SK-MEL-5 (cell line): Measurements from ENCODE around the gene TMEM51. TPM values are rescaled to one million over a fixed set of nuclear protein-coding genes. Genes with fewer than 3 reads are reported as not detected.

ENCODE experiments used
- DNase-seq: peaks from one replicate; pipeline ENCODE4 v3.0.0-alpha.2; 2016; ENCODE audit warnings: low read depth, low spot score
- in situ Hi-C: cut with HindIII; loops from 2 replicates; pipeline ENCODE4 v1.10.0; 2016; ENCODE audit warnings: low sequenced_read_pairs, high pct_unique_total_duplicates, low pct_unique_long_range_greater_than_20kb
- total RNA-seq: library from RNA; depleted of rRNA; stranded (reverse); fragments of >200 nt; shearing (Covaris generic); gene quantifications from 2 replicates; pipeline ENCODE4 v1.2.3, GENCODE V29; 2014; rRNA removed

TMEM51 gene
- total RNA-seq, 1 experiment from 2014 or later, result 18.9 TPM

GRCh38 chr1:15262003-15262377 lies 108.4 kb downstream of the TMEM51 start:
- no peak for DNase-seq
- in situ Hi-C loops, result no loop called here

GRCh38 chr1:15262706-15263105 lies 109.2 kb downstream of the TMEM51 start:
- in situ Hi-C loops, result no loop called here
- DNase-seq, result no peak

GRCh38 chr1:15264769-15265168 lies 111.2 kb downstream of the TMEM51 start:
- no peak for DNase-seq
- in situ Hi-C loops, result no loop called here

Other genes starting within 250 kb of the TMEM51 start
- 0.16 and 0.42 TPM in 2 replicates for gene FHAD1, start 93.5 kb downstream of the TMEM51 start, total RNA-seq